HFFc6 (cell line): Measurements from ENCODE around the gene CDR2L. TPM values are rescaled to one million over a fixed set of nuclear protein-coding genes. Genes with fewer than 3 reads are reported as not detected.
"Not testable (repeated sequence)": the region's sequence is repeated elsewhere in the genome, so short reads cannot be mapped to it uniquely, and the experiment has no call there.

Experiments
- DNase-seq: peaks from one replicate; pipeline ENCODE4 v3.0.0-alpha.2; 2018
- H3K27ac Mint-ChIP-seq: 2 replicates; pipeline ENCODE4 v1.8.0; 2020; ENCODE audit warnings: mild to moderate bottlenecking, mixed read lengths
- H3K27me3 Mint-ChIP-seq: 2 replicates; pipeline ENCODE4 v1.8.0; 2021; ENCODE audit warnings: mild to moderate bottlenecking, moderate library complexity, mixed read lengths; ENCODE audit not compliant: insufficient read depth
- H3K36me3 Mint-ChIP-seq: 2 replicates; pipeline ENCODE4 v1.8.0; 2021; ENCODE audit warnings: low read depth, mixed read lengths
- H3K4me1 Mint-ChIP-seq: 2 replicates; pipeline ENCODE4 v1.8.0; 2020; ENCODE audit warnings: low read depth, mixed read lengths
- H3K4me3 Mint-ChIP-seq: 2 replicates; pipeline ENCODE4 v1.8.0; 2020; ENCODE audit warnings: mild to moderate bottlenecking, moderate library complexity, mixed read lengths
- H3K9me3 Mint-ChIP-seq: 2 replicates; pipeline ENCODE4 v1.8.0; 2020; ENCODE audit warnings: mild to moderate bottlenecking, mixed read lengths
- total RNA-seq, 6 experiments: library from RNA; stranded (reverse); fragmentation: NEBNext Ultra II Directional; extraction: Animal tissue kit (Norgen Biotek cat#: 25700); gene quantifications; 2 replicates in 1 of 6; 3 replicates in 5 of 6; pipeline ENCODE4 v1.2.3, GENCODE V29; 2021
- TF ChIP-seq, protein P1 (sequence below): fragments of 200-600 bp; sonication (generic); IDR thresholded peaks from 2 replicates; pipeline ENCODE4 v1.5.0; 2021; ENCODE audit warnings: antibody characterized with exemption, mild to moderate bottlenecking

Gene CDR2L
- total RNA-seq, 6 experiments from 2014 or later = 27.5 to 35.8 (median 30.4) TPM

DNA sequence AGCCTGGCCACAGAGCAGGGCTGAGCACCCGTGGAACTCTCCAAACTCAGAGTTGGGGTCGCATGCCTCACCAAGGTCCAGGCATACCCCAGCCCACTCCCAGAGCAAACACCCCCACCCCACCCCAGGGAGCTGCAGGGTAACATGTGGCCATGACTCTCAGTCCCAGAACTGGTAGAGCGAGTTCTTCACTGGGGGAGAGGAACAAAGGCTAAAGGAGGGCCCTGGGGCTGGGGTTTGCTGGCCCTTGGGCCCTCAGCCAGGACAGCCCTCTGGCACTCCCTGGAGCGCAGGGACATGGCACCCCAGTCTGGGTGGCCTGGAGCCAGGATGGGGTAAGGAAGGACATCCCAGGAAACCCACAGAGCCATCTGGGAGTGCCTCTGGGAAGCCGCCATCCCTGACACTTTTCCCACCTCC, 19.1 kb upstream of the CDR2L start:
- H3K9me3 Mint-ChIP-seq = no peaks in the 10 kb centered on the region; the same call in 1 of the 2 replicates
- peaks cover 7% of the 10 kb centered on the region for H3K4me1 Mint-ChIP-seq
- no peak overlapping the region for H3K4me3 Mint-ChIP-seq
- peaks cover 5% of the 10 kb centered on the region; the same call in 1 of the 2 replicates for H3K36me3 Mint-ChIP-seq
- no peak overlapping the region for H3K27ac Mint-ChIP-seq
- TF ChIP-seq, protein P1, sequence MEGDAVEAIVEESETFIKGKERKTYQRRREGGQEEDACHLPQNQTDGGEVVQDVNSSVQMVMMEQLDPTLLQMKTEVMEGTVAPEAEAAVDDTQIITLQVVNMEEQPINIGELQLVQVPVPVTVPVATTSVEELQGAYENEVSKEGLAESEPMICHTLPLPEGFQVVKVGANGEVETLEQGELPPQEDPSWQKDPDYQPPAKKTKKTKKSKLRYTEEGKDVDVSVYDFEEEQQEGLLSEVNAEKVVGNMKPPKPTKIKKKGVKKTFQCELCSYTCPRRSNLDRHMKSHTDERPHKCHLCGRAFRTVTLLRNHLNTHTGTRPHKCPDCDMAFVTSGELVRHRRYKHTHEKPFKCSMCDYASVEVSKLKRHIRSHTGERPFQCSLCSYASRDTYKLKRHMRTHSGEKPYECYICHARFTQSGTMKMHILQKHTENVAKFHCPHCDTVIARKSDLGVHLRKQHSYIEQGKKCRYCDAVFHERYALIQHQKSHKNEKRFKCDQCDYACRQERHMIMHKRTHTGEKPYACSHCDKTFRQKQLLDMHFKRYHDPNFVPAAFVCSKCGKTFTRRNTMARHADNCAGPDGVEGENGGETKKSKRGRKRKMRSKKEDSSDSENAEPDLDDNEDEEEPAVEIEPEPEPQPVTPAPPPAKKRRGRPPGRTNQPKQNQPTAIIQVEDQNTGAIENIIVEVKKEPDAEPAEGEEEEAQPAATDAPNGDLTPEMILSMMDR = no peak
- H3K27me3 Mint-ChIP-seq = peaks cover 20% of the 10 kb centered on the region
- DNase-seq = no peak

DNA sequence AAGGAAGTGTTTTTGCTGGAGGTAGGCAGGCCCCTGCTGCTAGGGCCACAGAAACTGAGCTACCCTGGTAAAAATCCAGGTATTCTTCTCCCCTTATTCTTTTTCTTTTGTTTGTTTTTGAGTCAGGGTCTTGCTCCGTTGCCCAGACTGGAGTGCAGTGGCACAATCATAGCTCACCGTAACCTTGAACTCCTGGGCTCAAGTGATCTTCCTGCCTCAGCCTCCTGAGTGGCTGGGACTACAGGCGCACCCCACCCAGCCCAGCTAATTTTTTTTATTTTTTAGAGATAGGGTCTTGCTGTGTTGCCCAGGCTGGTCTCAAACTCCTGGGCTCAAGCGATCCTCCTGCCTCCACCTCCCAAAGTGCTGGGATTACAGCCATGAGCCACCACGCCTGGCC, 17.9 kb upstream of the CDR2L start:
- H3K36me3 Mint-ChIP-seq, H3K4me3 Mint-ChIP-seq, DNase-seq, H3K9me3 Mint-ChIP-seq, H3K27ac Mint-ChIP-seq, H3K4me1 Mint-ChIP-seq: not testable (repeated sequence)
- H3K27me3 Mint-ChIP-seq = peaks cover 26% of the 10 kb centered on the region

DNA sequence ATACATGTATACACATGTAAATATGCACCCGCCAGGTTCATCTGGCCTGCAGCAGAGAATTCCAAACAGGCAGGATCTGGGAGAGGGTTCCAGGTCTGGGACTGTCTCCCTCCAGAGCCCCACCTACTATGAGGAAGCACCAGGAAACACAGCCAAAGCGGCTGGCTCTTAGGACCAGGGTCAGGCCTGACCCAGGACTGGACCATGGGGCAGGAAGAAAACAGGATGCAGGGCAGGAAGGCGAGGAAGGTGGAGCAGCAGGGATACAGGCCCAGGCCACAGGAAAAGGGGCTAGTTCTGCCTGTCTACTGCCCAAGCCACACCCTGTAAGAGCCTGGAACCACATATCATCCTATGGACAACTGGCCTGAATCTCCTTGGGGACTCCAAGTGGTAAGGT, 17.0 kb upstream of the CDR2L start:
- Mint-ChIP-seq H3K36me3 (peaks cover 5% of the 10 kb centered on the region; the same call in 1 of the 2 replicates), H3K4me3 (no peak overlapping the region), H3K27me3 (peaks cover 26% of the 10 kb centered on the region), H3K27ac (no peak overlapping the region), H3K9me3 (no peaks in the 10 kb centered on the region; the same call in 1 of the 2 replicates), H3K4me1 (peaks cover 7% of the 10 kb centered on the region)
- DNase-seq = no peak
- TF ChIP-seq, protein P1 = no peak

DNA sequence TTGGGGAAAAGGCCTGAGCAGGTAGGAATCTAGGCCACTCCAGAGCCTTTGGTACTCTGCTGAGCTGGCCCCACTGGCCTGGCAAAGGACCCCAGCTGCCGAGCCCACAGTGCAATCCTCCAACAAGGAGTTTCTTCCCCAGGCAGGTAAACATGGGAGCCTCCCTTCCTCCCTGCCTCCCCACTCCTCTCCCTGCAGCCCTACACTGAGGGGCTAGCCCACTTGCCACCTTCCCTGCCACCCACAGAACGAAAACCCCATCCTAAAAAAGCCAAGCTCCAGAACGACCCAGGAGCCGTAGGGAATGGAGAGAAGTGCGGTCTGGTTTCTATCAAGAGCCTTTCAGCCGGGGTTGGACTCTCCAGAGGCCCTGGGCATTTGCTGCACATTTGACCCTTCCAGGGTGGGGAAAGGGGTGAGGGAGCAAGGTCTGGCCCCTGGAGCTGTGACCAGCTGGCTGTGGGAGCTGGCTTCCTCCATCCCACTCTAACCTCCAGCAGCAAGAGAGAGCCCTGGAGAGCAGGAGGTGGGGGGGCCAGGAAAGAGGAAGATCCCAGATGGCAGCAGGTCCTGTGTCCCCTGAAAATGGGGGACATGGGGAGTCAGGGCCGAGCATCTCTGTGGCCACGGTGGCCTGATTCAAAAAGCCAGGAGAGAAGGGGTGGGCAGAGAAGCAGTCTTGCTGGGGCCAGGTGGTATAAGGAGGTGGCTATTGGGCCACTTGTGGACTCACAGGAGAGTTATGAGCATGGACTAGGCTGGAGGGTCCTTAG, 16.2 kb upstream of the CDR2L start:
- H3K4me1 Mint-ChIP-seq = peaks cover 7% of the 10 kb centered on the region
- no peak for DNase-seq
- no peak overlapping the region for H3K4me3 Mint-ChIP-seq
- H3K27me3 Mint-ChIP-seq = peaks cover 26% of the 10 kb centered on the region
- TF ChIP-seq, protein P1 = no peak
- H3K27ac Mint-ChIP-seq = no peak overlapping the region
- H3K9me3 Mint-ChIP-seq = no peaks in the 10 kb centered on the region; the same call in 1 of the 2 replicates
- peaks cover 5% of the 10 kb centered on the region; the same call in 1 of the 2 replicates for H3K36me3 Mint-ChIP-seq

DNA sequence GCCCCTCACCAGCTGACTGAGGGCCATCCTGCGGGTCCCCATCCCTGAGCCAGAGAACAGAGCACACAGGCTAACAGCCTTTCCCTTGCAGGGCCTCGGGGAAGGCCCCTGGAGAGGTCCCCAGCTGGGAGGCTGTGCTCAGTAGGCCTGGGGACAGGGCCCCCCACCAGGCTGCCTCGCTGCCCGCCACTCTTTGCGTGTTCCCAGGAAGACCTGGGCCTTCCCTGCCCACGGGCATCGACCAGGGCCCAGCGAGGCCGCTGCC, 15.7 kb upstream of the CDR2L start:
- Mint-ChIP-seq H3K4me1 (peaks cover 7% of the 10 kb centered on the region), H3K9me3 (no peaks in the 10 kb centered on the region; the same call in 1 of the 2 replicates)

More for the DNA sequence above, 15.7 kb upstream of the CDR2L start:
- DNase-seq = no peak
- TF ChIP-seq, protein P1 = no peak
- Mint-ChIP-seq H3K27me3 (peaks cover 26% of the 10 kb centered on the region), H3K27ac (no peak overlapping the region), H3K4me3 (no peak overlapping the region), H3K36me3 (peaks cover 5% of the 10 kb centered on the region; the same call in 1 of the 2 replicates)
